ENCODE data around the gene SH2D3A. TPM values are rescaled to one million over a fixed set of nuclear protein-coding genes. Genes with fewer than 3 reads are reported as not detected.

SH2D3A gene
- polyA plus RNA-seq, 1 donor (not counting 4 experiments of a cell fraction or from before 2014, with no cell fraction given): 24.9 TPM

DNA sequence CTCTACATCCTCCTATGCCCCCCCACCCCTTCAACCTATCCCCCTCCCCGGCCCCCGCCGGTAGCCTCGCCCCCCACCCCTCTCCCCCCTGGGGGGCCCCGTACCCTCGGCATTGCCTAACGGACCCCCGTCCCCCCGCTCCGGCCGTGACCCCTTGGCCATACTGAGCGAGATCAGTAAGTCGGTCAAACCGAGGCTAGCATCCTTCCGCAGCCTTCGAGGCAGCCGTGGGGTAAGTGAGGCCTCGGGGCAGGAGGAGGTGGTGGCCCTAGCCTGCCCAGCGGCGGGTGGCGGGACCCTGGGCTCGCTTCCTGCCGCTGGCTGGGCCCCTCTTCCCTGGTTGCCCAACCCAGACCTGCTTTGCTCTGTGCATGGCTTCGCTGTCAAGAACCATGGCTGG, 21.3 kb downstream of the SH2D3A start:
- peaks cover 30 to 38% of the 10 kb centered on the region in 2 experiments for H3K36me3 ChIP-seq (ENCODE audit: control insufficient read depth in 2 of 2, extremely low read depth in 1 of 2, insufficient read depth in 2 of 2, low read length in 2 of 2)
- no peak overlapping the region for H3K4me2 ChIP-seq (ENCODE audit: control insufficient read depth, extremely low read depth, insufficient read depth, low read depth, low read length)
- H3K79me2 ChIP-seq (ENCODE audit: control insufficient read depth, insufficient read depth, low read length): peaks cover 11% of the 10 kb centered on the region
- H3K4me3 ChIP-seq (ENCODE audit: control insufficient read depth in 2 of 3, extremely low read depth in 1 of 3, insufficient read depth in 2 of 3, low read depth in 1 of 3, low read length in 3 of 3): no peak overlapping the region
- peaks cover 23% of the 10 kb centered on the region for H3K4me1 ChIP-seq (ENCODE audit: control insufficient read depth, extremely low read depth, insufficient read depth, low read length)
- no peak for FAIRE-seq
- peaks cover 3% of the 10 kb centered on the region for H4K20me1 ChIP-seq (ENCODE audit: control insufficient read depth, extremely low read depth, insufficient read depth, low read length)
- H2AFZ ChIP-seq (ENCODE audit: control insufficient read depth, low read length): no peak overlapping the region
- TF ChIP-seq CTCF (optimal IDR thresholded peaks at IDR 0.05 in 1 of 3, IDR thresholded peaks at IDR 0.05 in 1 of 3, conservative IDR thresholded peaks at IDR 0.05 in 1 of 3; ENCODE audit: extremely low read depth in 1 of 3, insufficient read depth in 2 of 3, low read length in 3 of 3) (no peak), EZH2 (IDR thresholded peaks at IDR 0.05; ENCODE audit: low read length) (no peak)
- H3K9ac ChIP-seq (ENCODE audit: control insufficient read depth, extremely low read depth, insufficient read depth, low read length): no peak overlapping the region
- dilution Hi-C loops (cut with MboI; ENCODE audit: extremely low pct_ligation_motif_present, low sequenced_read_pairs): no loop called here
- H3K27ac ChIP-seq (ENCODE audit: control insufficient read depth, insufficient read depth, low read length): no peak overlapping the region
- no peaks in the 10 kb centered on the region for H3K9me1 ChIP-seq (ENCODE audit: control insufficient read depth, extremely low read depth, insufficient read depth, low read length)
- DNase-seq (ENCODE audit: low read depth, low spot score): no peak
- H3K27me3 ChIP-seq (ENCODE audit: control insufficient read depth, extremely low read depth, insufficient read depth, low read length): no peaks in the 10 kb centered on the region
- no peaks in the 10 kb centered on the region for H3K9me3 ChIP-seq (ENCODE audit: control insufficient read depth, low read depth, low read length)

DNA sequence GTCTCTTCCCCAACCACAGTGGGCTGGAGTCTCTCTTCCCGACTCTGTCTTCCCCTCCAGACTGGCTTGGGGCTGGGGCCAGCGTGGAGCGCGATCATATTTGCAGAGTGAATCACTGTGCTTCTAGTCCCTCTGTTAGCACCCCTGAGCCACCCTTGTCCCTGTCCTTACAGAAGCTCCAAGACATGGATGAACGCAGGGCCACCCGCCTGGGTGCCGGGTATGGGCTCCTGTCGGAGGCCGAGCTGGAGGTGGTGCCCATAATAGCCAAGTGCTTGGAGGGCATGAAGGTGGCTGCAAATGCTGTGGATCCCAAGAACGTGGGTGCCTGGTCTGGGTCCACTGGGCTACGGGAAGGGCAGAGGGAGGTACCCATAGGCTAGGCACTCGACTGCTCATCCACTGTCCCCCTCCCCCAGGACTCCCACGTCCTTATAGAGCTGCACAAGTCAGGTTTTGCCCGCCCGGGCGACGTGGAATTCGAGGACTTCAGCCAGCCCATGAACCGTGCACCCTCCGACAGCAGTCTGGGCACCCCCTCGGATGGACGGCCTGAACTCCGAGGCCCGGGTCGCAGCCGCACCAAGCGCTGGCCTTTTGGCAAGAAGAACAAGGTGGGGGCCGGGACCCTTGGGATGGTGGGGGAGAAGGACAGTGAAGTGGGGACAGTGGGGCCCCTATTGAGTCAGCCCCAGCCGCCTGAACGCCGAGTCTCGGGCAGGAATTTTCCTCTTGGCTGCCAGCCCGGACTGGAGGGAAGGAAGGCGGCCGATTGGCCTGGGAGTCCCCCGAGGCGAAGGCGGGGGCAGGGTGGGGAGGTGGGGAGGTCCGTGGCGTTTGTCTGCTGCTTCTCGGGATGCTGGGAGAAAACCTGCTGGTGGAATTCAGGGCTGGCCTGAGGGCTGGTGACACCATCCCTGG, 22.6 kb downstream of the SH2D3A start:
- DNase-seq (ENCODE audit: low read depth, low spot score): no peak
- H4K20me1 ChIP-seq (ENCODE audit: control insufficient read depth, extremely low read depth, insufficient read depth, low read length): peaks cover 3% of the 10 kb centered on the region

More for the DNA sequence above, 22.6 kb downstream of the SH2D3A start:
- no peak overlapping the region for H2AFZ ChIP-seq (ENCODE audit: control insufficient read depth, low read length)
- peak overlapping the region; percentile 34 for H3K9ac ChIP-seq (ENCODE audit: control insufficient read depth, extremely low read depth, insufficient read depth, low read length)
- H3K36me3 ChIP-seq (ENCODE audit: control insufficient read depth in 2 of 2, extremely low read depth in 1 of 2, insufficient read depth in 2 of 2, low read length in 2 of 2): peaks cover 30 to 33% of the 10 kb centered on the region in 2 experiments
- peak overlapping the region; percentile 59 for H3K4me2 ChIP-seq (ENCODE audit: control insufficient read depth, extremely low read depth, insufficient read depth, low read depth, low read length)
- H3K4me1 ChIP-seq (ENCODE audit: control insufficient read depth, extremely low read depth, insufficient read depth, low read length): peaks cover 24% of the 10 kb centered on the region
- H3K9me3 ChIP-seq (ENCODE audit: control insufficient read depth, low read depth, low read length): no peaks in the 10 kb centered on the region
- H3K27ac ChIP-seq (ENCODE audit: control insufficient read depth, insufficient read depth, low read length): peak overlapping the region; percentile 64
- H3K4me3 ChIP-seq (ENCODE audit: control insufficient read depth in 2 of 3, extremely low read depth in 1 of 3, insufficient read depth in 2 of 3, low read depth in 1 of 3, low read length in 3 of 3): peak overlapping the region in 2 of 3 experiments; percentile 18 to 19
- dilution Hi-C loops (cut with MboI; ENCODE audit: extremely low pct_ligation_motif_present, low sequenced_read_pairs): no loop called here
- TF ChIP-seq CTCF (optimal IDR thresholded peaks at IDR 0.05 in 1 of 3, IDR thresholded peaks at IDR 0.05 in 1 of 3, conservative IDR thresholded peaks at IDR 0.05 in 1 of 3; ENCODE audit: extremely low read depth in 1 of 3, insufficient read depth in 2 of 3, low read length in 3 of 3) (no peak), EZH2 (IDR thresholded peaks at IDR 0.05; ENCODE audit: low read length) (no peak)
- FAIRE-seq: no peak
- H3K27me3 ChIP-seq (ENCODE audit: control insufficient read depth, extremely low read depth, insufficient read depth, low read length): no peaks in the 10 kb centered on the region
- H3K79me2 ChIP-seq (ENCODE audit: control insufficient read depth, insufficient read depth, low read length): peaks cover 25% of the 10 kb centered on the region
- H3K9me1 ChIP-seq (ENCODE audit: control insufficient read depth, extremely low read depth, insufficient read depth, low read length): no peaks in the 10 kb centered on the region
